WTC11 (cell line): Measurements from ENCODE around the gene TAS2R42. TPM values are rescaled to one million over a fixed set of nuclear protein-coding genes. Genes with fewer than 3 reads are reported as not detected.

Source experiments
- ATAC-seq: fragments of 200-7000 bp; cut with Tn5 transposase; 2 replicates; pipeline ENCODE4 v1.10.0; 2021; ENCODE audit warnings: mild to moderate bottlenecking, moderate library complexity
- CTCF ChIA-PET: fragments of 300-600 bp; sonication (Branson Sonifier 250); formaldehyde crosslinking; loops from one replicate; lab custom pipeline; 2021; ENCODE audit warnings: antibody characterized with exemption; lab: Charles Lee
- POLR2A ChIA-PET: fragments of 350-600 bp; sonication (Branson Sonifier 250); formaldehyde crosslinking; loops from one replicate; lab custom pipeline; 2021; ENCODE audit warnings: antibody characterized with exemption; lab: Charles Lee
- DNase-seq: peaks from one replicate; pipeline ENCODE4 v3.0.0; 2021; ENCODE audit warnings: low spot score
- H3K27ac Mint-ChIP-seq: 2 replicates; pipeline ENCODE4 v1.8.0; 2021; ENCODE audit warnings: mixed read lengths
- H3K27me3 Mint-ChIP-seq: 2 replicates; pipeline ENCODE4 v1.8.0; 2021; ENCODE audit warnings: low read depth, mild to moderate bottlenecking, moderate library complexity, mixed read lengths
- H3K36me3 Mint-ChIP-seq: 2 replicates; pipeline ENCODE4 v1.8.0; 2021; ENCODE audit warnings: mixed read lengths
- H3K4me1 Mint-ChIP-seq: 2 replicates; pipeline ENCODE4 v1.8.0; 2022; ENCODE audit warnings: mixed read lengths
- H3K4me3 Mint-ChIP-seq: 2 replicates; pipeline ENCODE4 v1.8.0; 2021; ENCODE audit warnings: mild to moderate bottlenecking, moderate library complexity, mixed read lengths
- H3K9me3 Mint-ChIP-seq: 2 replicates; pipeline ENCODE4 v1.8.0; 2021; ENCODE audit warnings: mixed read lengths
- GABPB1 ChIP-seq: sonication (generic); formaldehyde crosslinking; IDR thresholded peaks from 2 replicates; pipeline ENCODE4 v1.8.1; 2023; ENCODE audit warnings: mild to moderate bottlenecking, missing genetic modification reagents
- MYBL2 ChIP-seq: sonication (generic); formaldehyde crosslinking; IDR thresholded peaks from 2 replicates; pipeline ENCODE4 v1.8.1; 2023; ENCODE audit warnings: mild to moderate bottlenecking, moderate library complexity, missing genetic modification reagents
- RELA ChIP-seq: sonication (generic); formaldehyde crosslinking; IDR thresholded peaks from 2 replicates; pipeline ENCODE4 v1.8.1; 2022; ENCODE audit warnings: missing genetic modification reagents, mild to moderate bottlenecking, borderline replicate concordance
- RORB ChIP-seq: fragments of 250-450 bp; sonication (Bioruptor Pico); IDR thresholded peaks from 2 replicates; pipeline ENCODE4 v1.9.0; 2021; ENCODE audit warnings: mild to moderate bottlenecking
- SMAD3 ChIP-seq: sonication (generic); formaldehyde crosslinking; IDR thresholded peaks from 2 replicates; pipeline ENCODE4 v1.8.0; 2022; ENCODE audit warnings: missing genetic modification reagents, mild to moderate bottlenecking, borderline replicate concordance
- TEAD4 ChIP-seq: sonication (generic); formaldehyde crosslinking; IDR thresholded peaks from 2 replicates; pipeline ENCODE4 v1.8.0; 2022; ENCODE audit warnings: mild to moderate bottlenecking, missing genetic modification reagents
- TP53 ChIP-seq: sonication (generic); formaldehyde crosslinking; IDR thresholded peaks from 2 replicates; pipeline ENCODE4 v1.8.1; 2023; ENCODE audit warnings: mild to moderate bottlenecking, missing genetic modification reagents
- ZNF263 ChIP-seq: sonication (generic); formaldehyde crosslinking; IDR thresholded peaks from 2 replicates; pipeline ENCODE4 v1.8.1; 2022; ENCODE audit warnings: low read depth, mild to moderate bottlenecking, moderate library complexity, missing genetic modification reagents
- ZNF671 ChIP-seq: fragments of 250-450 bp; sonication (Bioruptor Pico); IDR thresholded peaks from 2 replicates; pipeline ENCODE4 v1.8.0; 2021; ENCODE audit warnings: mild to moderate bottlenecking
- total RNA-seq: library from RNA; stranded (reverse); gene quantifications from 3 replicates; pipeline ENCODE4 v1.2.3, GENCODE V29; 2021
- TF ChIP-seq, protein P1 (sequence below): sonication (generic); formaldehyde crosslinking; IDR thresholded peaks from 2 replicates; pipeline ENCODE4 v1.8.0; 2023; ENCODE audit warnings: missing genetic modification reagents
- TF ChIP-seq, protein P2 (sequence below): sonication (generic); formaldehyde crosslinking; IDR thresholded peaks from 2 replicates; pipeline ENCODE4 v1.8.1; 2023; ENCODE audit warnings: mild to moderate bottlenecking, missing genetic modification reagents, borderline replicate concordance
- TF ChIP-seq, protein P3 (sequence below): fragments of 250-450 bp; sonication (Bioruptor Pico); IDR thresholded peaks from 2 replicates; pipeline ENCODE4 v1.9.0; 2021; ENCODE audit warnings: mild to moderate bottlenecking, borderline replicate concordance
- TF ChIP-seq, protein P4 (sequence below): sonication (generic); formaldehyde crosslinking; IDR thresholded peaks from 2 replicates; pipeline ENCODE4 v1.8.0; 2023; ENCODE audit warnings: mild to moderate bottlenecking, missing genetic modification reagents
- TF ChIP-seq, protein P5 (sequence below): sonication (generic); formaldehyde crosslinking; IDR thresholded peaks from 2 replicates; pipeline ENCODE4 v1.8.0; 2022; ENCODE audit warnings: mild to moderate bottlenecking, missing genetic modification reagents
- TF ChIP-seq, protein P6 (sequence below): fragments of 250-450 bp; sonication (Bioruptor Pico); conservative IDR thresholded peaks from 2 replicates; pipeline ENCODE4 v1.9.0; 2021; ENCODE audit warnings: mild to moderate bottlenecking
- TF ChIP-seq, protein P7 (sequence below): sonication (generic); formaldehyde crosslinking; IDR thresholded peaks from 2 replicates; pipeline ENCODE4 v1.8.1; 2022; ENCODE audit warnings: low read depth, missing genetic modification reagents, borderline replicate concordance

The TAS2R42 gene
- total RNA-seq, 1 experiment from 2014 or later, result not detected

DNA sequence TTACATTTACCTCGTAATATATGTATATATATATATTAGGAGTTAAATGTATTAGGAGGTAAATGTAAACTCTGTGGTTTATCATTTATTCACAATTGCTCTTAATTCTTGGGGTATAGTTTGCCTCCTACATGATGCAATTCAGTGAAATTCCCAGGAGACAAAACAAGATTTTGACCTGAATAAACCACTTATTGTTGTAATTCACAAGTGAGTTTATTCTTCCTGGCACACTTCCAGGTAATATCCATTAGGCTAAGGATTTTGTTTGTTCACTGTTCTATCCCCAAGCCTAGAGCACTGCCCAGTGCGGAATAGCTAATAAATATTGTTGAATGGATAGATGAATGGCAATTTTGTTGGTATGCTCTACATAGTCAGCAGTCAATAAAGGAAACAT lies 12.7 kb downstream of the TAS2R42 start:
- ChIA-PET POLR2A (no interaction called here), CTCF (no interaction called here)
- Mint-ChIP-seq H3K4me1 (peaks cover 43% of the 10 kb centered on the region), H3K36me3 (peaks cover 11% of the 10 kb centered on the region), H3K4me3 (no peak overlapping the region), H3K27me3 (no peaks in the 10 kb centered on the region), H3K9me3 (no peaks in the 10 kb centered on the region), H3K27ac (no peak overlapping the region)
- DNase-seq (no peak), ATAC-seq (no peak)
- TF ChIP-seq GABPB1 (CRISPR knock-in tag), result peak; percentile 43; the same call in 1 of the 2 replicates
- TF ChIP-seq, protein P1, sequence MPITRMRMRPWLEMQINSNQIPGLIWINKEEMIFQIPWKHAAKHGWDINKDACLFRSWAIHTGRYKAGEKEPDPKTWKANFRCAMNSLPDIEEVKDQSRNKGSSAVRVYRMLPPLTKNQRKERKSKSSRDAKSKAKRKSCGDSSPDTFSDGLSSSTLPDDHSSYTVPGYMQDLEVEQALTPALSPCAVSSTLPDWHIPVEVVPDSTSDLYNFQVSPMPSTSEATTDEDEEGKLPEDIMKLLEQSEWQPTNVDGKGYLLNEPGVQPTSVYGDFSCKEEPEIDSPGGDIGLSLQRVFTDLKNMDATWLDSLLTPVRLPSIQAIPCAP (CRISPR knock-in tag), result no peak

DNA sequence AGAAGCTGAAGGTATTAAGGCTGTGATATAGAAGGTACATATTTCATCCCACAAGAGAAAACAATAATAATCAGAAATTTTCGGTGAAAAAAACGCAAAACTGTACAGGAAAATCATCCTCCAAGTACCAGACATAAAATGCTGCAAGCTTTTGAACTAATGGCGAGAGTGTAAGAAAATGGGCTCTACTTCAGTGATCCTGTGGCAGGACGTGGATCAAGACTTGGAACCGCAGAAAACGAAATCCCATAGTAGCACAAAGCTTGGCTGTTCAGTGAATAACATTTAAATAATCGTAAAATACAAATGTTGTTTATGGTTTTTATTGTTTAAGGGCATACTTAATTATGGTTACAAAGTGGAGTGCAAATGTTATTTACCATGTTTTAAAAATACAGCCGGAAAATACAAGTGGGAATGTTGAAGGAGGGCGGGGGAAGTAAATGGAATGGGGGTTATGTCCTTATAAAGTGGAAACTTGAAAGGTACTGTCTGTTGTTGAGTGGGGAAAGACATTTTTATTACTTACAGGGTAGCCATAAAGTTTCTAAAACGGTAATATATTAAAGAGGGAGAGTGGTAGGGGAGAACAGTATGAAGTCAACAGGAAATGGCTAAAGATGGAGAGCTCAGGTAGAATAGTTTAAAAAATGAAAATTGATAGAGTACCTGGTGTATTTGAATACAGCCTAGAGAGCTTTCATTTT lies 14.6 kb downstream of the TAS2R42 start:
- Mint-ChIP-seq H3K4me3 (peak overlapping the region; percentile 98), H3K27me3 (no peaks in the 10 kb centered on the region), H3K36me3 (peaks cover 22% of the 10 kb centered on the region), H3K27ac (peak overlapping the region; percentile 99), H3K9me3 (no peaks in the 10 kb centered on the region), H3K4me1 (peaks cover 53% of the 10 kb centered on the region)
- ChIA-PET CTCF (interaction anchor here (1.1 to 2.1 kb wide), 4 partner anchors 28 to 401 kb away, joined by 5 to 18 read pairs (median 8); no protein-coding TSS in a partner anchor), POLR2A (interaction anchor here (1.0 kb wide), 2 partner anchors 311 to 960 kb away, joined by 3 read pairs; partner anchors contain the start of gene GABARAPL1)
- no peak for ATAC-seq
- DNase-seq, result no peak
- no peak for TF ChIP-seq ZNF263 (CRISPR knock-in tag)
- TF ChIP-seq SMAD3, result no peak
- TF ChIP-seq ZNF671 (CRISPR knock-in tag), result no peak
- TF ChIP-seq RORB, result no peak
- no peak for TF ChIP-seq TEAD4 (CRISPR knock-in tag)
- TF ChIP-seq, protein P2, sequence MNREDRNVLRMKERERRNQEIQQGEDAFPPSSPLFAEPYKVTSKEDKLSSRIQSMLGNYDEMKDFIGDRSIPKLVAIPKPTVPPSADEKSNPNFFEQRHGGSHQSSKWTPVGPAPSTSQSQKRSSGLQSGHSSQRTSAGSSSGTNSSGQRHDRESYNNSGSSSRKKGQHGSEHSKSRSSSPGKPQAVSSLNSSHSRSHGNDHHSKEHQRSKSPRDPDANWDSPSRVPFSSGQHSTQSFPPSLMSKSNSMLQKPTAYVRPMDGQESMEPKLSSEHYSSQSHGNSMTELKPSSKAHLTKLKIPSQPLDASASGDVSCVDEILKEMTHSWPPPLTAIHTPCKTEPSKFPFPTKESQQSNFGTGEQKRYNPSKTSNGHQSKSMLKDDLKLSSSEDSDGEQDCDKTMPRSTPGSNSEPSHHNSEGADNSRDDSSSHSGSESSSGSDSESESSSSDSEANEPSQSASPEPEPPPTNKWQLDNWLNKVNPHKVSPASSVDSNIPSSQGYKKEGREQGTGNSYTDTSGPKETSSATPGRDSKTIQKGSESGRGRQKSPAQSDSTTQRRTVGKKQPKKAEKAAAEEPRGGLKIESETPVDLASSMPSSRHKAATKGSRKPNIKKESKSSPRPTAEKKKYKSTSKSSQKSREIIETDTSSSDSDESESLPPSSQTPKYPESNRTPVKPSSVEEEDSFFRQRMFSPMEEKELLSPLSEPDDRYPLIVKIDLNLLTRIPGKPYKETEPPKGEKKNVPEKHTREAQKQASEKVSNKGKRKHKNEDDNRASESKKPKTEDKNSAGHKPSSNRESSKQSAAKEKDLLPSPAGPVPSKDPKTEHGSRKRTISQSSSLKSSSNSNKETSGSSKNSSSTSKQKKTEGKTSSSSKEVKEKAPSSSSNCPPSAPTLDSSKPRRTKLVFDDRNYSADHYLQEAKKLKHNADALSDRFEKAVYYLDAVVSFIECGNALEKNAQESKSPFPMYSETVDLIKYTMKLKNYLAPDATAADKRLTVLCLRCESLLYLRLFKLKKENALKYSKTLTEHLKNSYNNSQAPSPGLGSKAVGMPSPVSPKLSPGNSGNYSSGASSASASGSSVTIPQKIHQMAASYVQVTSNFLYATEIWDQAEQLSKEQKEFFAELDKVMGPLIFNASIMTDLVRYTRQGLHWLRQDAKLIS (CRISPR knock-in tag), result no peak
- TF ChIP-seq, protein P3, sequence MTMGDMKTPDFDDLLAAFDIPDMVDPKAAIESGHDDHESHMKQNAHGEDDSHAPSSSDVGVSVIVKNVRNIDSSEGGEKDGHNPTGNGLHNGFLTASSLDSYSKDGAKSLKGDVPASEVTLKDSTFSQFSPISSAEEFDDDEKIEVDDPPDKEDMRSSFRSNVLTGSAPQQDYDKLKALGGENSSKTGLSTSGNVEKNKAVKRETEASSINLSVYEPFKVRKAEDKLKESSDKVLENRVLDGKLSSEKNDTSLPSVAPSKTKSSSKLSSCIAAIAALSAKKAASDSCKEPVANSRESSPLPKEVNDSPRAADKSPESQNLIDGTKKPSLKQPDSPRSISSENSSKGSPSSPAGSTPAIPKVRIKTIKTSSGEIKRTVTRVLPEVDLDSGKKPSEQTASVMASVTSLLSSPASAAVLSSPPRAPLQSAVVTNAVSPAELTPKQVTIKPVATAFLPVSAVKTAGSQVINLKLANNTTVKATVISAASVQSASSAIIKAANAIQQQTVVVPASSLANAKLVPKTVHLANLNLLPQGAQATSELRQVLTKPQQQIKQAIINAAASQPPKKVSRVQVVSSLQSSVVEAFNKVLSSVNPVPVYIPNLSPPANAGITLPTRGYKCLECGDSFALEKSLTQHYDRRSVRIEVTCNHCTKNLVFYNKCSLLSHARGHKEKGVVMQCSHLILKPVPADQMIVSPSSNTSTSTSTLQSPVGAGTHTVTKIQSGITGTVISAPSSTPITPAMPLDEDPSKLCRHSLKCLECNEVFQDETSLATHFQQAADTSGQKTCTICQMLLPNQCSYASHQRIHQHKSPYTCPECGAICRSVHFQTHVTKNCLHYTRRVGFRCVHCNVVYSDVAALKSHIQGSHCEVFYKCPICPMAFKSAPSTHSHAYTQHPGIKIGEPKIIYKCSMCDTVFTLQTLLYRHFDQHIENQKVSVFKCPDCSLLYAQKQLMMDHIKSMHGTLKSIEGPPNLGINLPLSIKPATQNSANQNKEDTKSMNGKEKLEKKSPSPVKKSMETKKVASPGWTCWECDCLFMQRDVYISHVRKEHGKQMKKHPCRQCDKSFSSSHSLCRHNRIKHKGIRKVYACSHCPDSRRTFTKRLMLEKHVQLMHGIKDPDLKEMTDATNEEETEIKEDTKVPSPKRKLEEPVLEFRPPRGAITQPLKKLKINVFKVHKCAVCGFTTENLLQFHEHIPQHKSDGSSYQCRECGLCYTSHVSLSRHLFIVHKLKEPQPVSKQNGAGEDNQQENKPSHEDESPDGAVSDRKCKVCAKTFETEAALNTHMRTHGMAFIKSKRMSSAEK (CRISPR knock-in tag), result no peak
- TF ChIP-seq, protein P4, sequence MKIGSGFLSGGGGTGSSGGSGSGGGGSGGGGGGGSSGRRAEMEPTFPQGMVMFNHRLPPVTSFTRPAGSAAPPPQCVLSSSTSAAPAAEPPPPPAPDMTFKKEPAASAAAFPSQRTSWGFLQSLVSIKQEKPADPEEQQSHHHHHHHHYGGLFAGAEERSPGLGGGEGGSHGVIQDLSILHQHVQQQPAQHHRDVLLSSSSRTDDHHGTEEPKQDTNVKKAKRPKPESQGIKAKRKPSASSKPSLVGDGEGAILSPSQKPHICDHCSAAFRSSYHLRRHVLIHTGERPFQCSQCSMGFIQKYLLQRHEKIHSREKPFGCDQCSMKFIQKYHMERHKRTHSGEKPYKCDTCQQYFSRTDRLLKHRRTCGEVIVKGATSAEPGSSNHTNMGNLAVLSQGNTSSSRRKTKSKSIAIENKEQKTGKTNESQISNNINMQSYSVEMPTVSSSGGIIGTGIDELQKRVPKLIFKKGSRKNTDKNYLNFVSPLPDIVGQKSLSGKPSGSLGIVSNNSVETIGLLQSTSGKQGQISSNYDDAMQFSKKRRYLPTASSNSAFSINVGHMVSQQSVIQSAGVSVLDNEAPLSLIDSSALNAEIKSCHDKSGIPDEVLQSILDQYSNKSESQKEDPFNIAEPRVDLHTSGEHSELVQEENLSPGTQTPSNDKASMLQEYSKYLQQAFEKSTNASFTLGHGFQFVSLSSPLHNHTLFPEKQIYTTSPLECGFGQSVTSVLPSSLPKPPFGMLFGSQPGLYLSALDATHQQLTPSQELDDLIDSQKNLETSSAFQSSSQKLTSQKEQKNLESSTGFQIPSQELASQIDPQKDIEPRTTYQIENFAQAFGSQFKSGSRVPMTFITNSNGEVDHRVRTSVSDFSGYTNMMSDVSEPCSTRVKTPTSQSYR (CRISPR knock-in tag), result no peak
- TF ChIP-seq, protein P5, sequence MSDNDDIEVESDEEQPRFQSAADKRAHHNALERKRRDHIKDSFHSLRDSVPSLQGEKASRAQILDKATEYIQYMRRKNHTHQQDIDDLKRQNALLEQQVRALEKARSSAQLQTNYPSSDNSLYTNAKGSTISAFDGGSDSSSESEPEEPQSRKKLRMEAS (CRISPR knock-in tag), result no peak
- no peak for TF ChIP-seq RELA (CRISPR knock-in tag)
- no peak for TF ChIP-seq MYBL2
- TF ChIP-seq, protein P6, sequence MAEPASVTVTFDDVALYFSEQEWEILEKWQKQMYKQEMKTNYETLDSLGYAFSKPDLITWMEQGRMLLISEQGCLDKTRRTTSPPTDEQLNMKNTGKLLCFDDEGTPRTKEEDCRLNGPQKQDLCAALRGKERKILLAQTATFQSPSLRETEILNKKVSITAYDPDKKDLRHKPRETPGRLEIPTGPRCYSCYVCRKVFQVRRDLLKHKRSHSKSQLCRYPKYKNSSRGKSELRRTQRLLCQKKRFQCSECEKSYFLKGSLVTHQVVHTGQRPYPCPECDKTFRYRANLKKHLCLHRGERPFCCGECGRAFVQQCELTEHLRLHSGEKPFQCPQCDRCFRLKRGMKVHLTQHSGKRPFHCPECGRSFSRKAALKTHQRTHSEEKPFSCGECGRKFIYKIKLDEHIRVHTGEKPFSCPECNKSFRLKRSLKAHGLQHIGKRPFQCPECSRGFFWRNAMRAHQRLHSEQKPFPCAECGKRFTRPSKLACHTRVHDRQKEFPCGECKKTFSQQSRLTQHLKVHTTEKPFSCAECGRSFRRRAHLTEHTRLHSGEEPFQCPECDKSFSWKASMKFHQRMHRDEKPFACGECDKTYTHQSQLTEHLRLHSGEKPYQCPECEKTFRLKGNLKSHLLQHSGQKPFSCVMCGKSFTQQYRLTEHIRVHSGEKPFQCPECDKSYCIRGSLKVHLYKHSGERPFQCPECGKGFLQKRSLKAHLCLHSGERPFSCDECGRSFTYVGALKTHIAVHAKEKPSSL (CRISPR knock-in tag), result no peak
- TF ChIP-seq, protein P7, sequence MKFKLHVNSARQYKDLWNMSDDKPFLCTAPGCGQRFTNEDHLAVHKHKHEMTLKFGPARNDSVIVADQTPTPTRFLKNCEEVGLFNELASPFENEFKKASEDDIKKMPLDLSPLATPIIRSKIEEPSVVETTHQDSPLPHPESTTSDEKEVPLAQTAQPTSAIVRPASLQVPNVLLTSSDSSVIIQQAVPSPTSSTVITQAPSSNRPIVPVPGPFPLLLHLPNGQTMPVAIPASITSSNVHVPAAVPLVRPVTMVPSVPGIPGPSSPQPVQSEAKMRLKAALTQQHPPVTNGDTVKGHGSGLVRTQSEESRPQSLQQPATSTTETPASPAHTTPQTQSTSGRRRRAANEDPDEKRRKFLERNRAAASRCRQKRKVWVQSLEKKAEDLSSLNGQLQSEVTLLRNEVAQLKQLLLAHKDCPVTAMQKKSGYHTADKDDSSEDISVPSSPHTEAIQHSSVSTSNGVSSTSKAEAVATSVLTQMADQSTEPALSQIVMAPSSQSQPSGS (CRISPR knock-in tag), result no peak
- no peak for TF ChIP-seq TP53 (CRISPR knock-in tag)
